GM18507 (cell line): ENCODE measurements around the gene WFDC2.
A peak's percentile ranks its signal among the peaks of the same experiment; 100 is the strongest.

Source experiments
- DNase-seq: peaks from one replicate; pipeline ENCODE4 v3.0.0; 2011; ENCODE audit warnings: low read depth; ENCODE audit not compliant: insufficient read length; ENCODE audit errors: extremely low spot score
- FAIRE-seq: peaks from 2 replicates; lab custom pipeline; 2011; peaks lifted over from hg19 to GRCh38; lab: Jason Lieb, UNC

WFDC2 gene

GRCh38 chr20:45469336-45470261 is at the start of gene WFDC2:
TSS of gene WFDC2 (plus strand) at chr20:45469753. CDS start at chr20:45469782, 29 bp downstream.
- no peak for DNase-seq
- FAIRE-seq = no peak

- FAIRE-seq (no peak), DNase-seq (no peak)
These were observed 49.4 kb upstream of the WFDC2 start for GRCh38 chr20:45420125-45420524.

GRCh38 chr20:45423700-45424099 is 45.9 kb upstream of the WFDC2 start:
- no peak for FAIRE-seq

GRCh38 chr20:45425561-45425960 is 44.0 kb upstream of the WFDC2 start:
- DNase-seq = no peak
- FAIRE-seq = no peak

More at GRCh38 chr20:45423700-45424099, 45.9 kb upstream of the WFDC2 start:
- DNase-seq = no peak

GRCh38 chr20:45426320-45427016 is 43.1 kb upstream of the WFDC2 start:
- no peak for FAIRE-seq
- DNase-seq = no peak

GRCh38 chr20:45427236-45428149 is 42.1 kb upstream of the WFDC2 start:
- no peak for DNase-seq
- FAIRE-seq = no peak

GRCh38 chr20:45429618-45430017 is 39.9 kb upstream of the WFDC2 start:
- DNase-seq = no peak
- FAIRE-seq = no peak

GRCh38 chr20:45432294-45432693 is 37.3 kb upstream of the WFDC2 start:
- peak; percentile 50 for DNase-seq
- peak; percentile 92 for FAIRE-seq

- DNase-seq = no peak
- no peak for FAIRE-seq
These were observed 36.2 kb upstream of the WFDC2 start for GRCh38 chr20:45433316-45433715.

GRCh38 chr20:45433976-45434375 is 35.6 kb upstream of the WFDC2 start:
- DNase-seq (no peak), FAIRE-seq (no peak)

- FAIRE-seq = peak; percentile 83
- DNase-seq = peak; percentile 71
These were observed 32.6 kb upstream of the WFDC2 start for GRCh38 chr20:45436732-45437485.

GRCh38 chr20:45440424-45440823 is 29.1 kb upstream of the WFDC2 start:
- FAIRE-seq = no peak

GRCh38 chr20:45440891-45441685 is 28.5 kb upstream of the WFDC2 start:
- no peak for DNase-seq
- FAIRE-seq = no peak

More at GRCh38 chr20:45440424-45440823, 29.1 kb upstream of the WFDC2 start:
- DNase-seq = no peak

GRCh38 chr20:45441746-45442145 is 27.8 kb upstream of the WFDC2 start:
- no peak for DNase-seq
- no peak for FAIRE-seq

GRCh38 chr20:45444050-45444449 is 25.5 kb upstream of the WFDC2 start:
- no peak for DNase-seq
- no peak for FAIRE-seq

- no peak for DNase-seq
- FAIRE-seq = peak; percentile 82
These were observed 23.6 kb upstream of the WFDC2 start for GRCh38 chr20:45445805-45446562.

GRCh38 chr20:45448270-45448669 is 21.3 kb upstream of the WFDC2 start:
- FAIRE-seq (no peak), DNase-seq (no peak)
